ENCODE results near the gene SIGLEC10.
A peak's percentile ranks its signal among the peaks of the same experiment; 100 is the strongest.

DNA sequence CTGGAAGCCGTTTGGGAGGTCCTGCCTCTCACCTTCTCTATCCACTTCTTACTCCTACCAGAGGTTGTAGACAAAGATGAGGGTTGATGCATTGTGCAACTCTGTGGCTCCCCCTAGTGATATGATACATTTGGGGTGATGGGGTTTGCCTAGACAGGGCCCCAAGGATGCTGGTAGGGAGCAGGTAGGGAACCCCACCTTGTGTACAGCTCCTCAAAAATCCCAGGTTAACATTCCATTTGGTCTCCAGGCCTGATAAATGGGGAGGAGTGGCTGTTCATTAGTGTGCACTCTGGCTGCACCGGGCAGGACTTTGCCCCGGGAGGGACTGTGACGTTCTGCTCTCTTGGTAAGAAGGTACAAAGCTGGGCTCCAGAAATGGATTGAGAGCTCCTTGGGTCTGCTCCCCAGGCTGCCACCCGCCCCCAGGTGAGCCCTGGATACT is 21.6 kb upstream of the SIGLEC10 start:
- TF ChIP-seq, protein P1, sequence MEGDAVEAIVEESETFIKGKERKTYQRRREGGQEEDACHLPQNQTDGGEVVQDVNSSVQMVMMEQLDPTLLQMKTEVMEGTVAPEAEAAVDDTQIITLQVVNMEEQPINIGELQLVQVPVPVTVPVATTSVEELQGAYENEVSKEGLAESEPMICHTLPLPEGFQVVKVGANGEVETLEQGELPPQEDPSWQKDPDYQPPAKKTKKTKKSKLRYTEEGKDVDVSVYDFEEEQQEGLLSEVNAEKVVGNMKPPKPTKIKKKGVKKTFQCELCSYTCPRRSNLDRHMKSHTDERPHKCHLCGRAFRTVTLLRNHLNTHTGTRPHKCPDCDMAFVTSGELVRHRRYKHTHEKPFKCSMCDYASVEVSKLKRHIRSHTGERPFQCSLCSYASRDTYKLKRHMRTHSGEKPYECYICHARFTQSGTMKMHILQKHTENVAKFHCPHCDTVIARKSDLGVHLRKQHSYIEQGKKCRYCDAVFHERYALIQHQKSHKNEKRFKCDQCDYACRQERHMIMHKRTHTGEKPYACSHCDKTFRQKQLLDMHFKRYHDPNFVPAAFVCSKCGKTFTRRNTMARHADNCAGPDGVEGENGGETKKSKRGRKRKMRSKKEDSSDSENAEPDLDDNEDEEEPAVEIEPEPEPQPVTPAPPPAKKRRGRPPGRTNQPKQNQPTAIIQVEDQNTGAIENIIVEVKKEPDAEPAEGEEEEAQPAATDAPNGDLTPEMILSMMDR (IDR thresholded peaks at IDR 0.05 in 8 of 11, conservative IDR thresholded peaks at IDR 0.05 in 3 of 11), result peak in 10 of 11 experiments; percentile 4 to 45 (median 34)
- TF ChIP-seq POLR2A (IDR thresholded peaks at IDR 0.05) (no peak), POLR2AphosphoS5 (IDR thresholded peaks at IDR 0.05) (no peak)
